ENCODE data around the gene IFT80.
"Not testable (repeated sequence)": the region's sequence is repeated elsewhere in the genome, so short reads cannot be mapped to it uniquely, and the experiment has no call there.

IFT80 gene

DNA sequence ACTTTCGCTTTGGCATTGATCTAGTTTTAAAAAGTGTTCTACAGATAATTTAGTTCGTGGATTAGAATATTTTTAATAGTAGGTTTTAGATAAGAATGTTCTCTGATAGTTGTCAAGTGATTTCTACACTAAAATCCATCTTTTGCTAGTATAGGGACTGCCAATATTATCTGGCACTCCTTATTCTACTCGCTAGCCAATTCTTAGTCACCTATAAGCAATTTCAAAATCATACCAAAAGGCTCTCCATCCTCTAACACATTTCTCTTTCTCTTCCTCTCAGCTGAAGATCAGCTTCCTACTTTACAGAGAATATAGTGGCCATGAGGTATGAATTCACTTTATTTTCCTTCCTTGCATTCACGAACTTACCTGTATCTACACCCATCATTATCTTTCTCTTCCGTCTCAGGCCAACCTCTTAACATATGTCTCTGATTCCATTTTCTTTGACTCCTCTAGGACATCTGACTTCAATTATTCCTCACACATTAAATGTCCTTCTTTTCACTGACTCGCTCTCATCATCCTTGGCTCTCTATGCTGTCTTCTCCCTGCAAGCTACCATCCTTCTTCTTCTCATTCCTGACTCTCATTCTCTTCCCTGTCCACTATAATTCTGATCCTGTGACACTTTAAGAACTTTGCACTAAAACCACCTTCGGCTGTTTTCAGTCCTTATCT, 138.3 kb downstream of the IFT80 start:
- no peak for DNase-seq

DNA sequence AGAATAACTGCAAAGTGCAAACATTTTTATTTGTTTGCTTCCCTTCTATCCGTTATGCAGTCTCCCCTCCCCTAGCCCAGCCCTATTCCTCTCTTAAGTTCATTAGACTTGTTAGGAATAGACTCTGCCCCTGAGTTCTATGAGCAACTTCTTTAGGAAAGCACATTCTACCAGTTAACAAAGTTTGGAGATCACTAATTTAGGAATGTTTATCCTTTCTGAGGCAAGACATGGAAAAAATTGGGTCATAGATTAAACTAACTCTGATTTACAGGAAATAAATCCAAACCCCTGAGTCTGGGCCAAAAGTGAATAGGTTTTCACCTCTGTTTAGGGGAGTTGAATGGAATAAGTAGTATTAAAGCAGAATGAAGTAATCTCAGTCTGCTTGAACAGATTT, 139.4 kb downstream of the IFT80 start:
- DNase-seq = no peak

DNA sequence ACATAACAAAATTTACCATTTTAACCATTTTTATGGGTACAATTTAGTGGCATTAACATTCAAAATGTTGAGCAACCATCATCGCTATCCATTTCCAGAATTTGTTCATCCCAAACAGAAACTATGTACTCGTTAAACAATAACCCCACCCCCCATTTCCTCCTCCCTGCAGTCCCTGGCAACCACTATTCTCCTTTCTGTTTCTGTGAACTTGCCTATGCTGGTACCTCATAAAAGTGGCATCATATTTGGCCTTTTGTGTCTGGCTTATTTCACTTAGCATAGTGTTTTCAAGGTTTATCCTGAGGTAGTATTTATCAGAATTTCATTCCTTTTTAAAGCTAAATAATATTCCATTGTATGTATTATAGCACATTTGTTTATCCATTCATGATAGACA, 141.4 kb downstream of the IFT80 start:
- DNase-seq = no peak

DNA sequence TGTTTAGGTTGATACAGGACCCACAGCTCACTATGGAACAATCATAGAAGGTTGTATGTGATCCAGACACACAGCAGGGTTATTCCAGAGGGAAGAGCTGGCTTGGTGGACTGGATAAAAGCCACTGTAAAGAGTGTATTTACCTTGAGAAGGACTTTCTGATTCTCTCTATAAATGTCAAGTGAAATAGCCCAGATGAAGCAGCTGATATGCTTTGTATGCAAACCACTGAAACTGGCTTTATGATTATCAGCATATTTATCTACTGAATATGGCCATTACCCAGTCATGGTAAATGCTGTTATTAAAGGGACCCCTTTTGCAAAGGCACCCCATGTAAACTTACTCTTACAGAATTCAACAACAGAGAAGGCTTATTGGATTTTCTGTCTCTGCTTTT, 145.7 kb downstream of the IFT80 start:
- no peak for DNase-seq

DNA sequence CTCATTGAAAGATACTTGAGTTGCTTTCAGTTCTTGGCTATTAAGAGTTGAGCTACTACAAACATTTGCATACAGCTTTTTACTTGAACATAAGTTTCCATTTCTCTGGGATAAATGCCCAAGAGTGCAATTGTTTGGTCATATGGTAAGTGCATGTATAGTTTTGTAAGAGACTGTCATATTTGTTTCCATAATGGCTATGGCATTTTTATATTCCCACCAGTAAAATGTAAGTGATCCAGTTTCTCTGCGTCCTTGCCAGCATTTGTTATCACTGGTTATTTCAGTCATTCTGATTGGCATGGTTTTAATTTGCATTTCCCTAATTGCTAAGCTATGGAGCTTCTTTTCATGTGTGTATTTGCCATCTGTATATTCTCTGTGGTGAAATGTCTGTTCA, 151.3 kb downstream of the IFT80 start:
- DNase-seq = no peak

DNA sequence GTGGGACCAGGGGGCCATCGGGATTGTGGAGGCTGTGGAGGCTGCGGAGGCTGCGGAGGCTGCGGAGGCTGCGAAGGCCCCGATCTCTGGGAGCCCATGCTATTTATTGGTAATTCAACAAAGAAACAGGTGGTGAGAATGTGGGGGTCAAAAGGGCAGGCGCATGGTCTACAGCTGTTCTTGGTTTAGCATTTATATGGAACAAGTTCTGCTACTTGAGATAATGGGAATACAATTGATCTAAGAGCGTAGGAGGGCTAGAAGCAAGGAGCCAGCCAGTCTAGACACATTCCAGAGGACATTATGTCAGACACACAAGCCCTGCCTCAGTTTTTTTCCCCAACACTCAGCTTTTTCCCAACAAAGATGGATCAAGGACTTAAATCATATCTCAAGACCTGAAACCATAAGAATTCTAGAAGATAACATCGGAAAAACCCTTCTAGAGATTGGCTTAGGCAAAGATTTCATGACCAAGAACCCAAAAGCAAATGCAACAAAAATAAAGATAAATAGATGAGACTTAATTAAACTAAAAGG, 153.7 kb downstream of the IFT80 start:
- DNase-seq = no peak

DNA sequence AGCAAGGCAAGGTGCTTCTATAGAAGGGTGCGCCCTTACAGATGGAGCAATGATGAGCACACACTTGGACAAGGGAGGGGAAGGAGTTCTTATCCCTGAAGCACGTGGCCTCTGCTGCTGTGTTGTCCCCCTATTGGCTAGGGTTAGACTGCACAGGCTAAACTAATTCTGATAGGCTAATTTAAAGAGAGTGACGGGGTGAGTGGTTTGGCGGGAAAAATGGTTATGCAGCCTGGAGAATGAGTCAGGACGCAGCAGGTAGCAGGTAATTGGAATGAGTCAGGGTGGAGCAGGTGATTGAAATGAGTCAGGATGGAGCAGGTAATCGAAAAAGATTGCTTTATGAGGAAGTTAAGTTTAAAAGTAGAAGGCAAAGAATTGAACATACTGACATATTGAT, 158.3 kb downstream of the IFT80 start:
- not testable (repeated sequence) for DNase-seq

DNA sequence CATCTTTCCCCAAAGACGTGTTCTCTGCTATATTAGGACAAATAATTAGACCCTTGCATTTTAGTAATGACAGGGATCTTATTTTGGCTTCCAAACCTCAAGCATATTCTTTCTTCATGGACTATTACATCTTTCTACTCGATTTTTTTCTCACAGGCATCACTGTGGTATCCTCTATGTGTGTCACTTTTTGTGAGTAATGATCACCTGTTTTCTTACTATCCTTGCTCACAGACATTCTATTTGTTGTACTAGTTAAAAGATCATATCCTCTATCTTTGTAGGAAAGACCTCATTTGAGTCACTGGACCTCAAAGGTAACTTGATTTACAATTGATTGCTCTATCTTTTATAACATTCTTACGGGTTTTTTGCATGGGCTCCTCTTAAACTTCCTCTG, 167.0 kb downstream of the IFT80 start:
- DNase-seq = no peak

DNA sequence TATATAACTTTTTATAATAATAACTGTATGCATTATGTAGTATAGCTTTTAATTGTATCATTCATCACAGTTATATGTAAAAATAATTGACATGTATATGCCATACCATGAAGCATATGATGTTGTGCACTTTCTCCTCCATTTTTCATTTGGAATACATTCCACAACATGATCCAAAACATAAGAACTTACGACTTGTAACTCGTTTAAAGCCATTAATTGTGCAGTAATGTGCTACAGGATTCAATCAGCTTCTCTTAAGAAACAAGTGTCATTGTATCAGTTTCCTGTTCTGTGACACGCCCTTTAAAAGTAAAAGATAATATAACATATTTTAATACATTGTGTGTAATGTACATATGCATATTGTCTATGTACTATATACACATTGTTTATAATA, 171.6 kb downstream of the IFT80 start:
- DNase-seq = no peak

DNA sequence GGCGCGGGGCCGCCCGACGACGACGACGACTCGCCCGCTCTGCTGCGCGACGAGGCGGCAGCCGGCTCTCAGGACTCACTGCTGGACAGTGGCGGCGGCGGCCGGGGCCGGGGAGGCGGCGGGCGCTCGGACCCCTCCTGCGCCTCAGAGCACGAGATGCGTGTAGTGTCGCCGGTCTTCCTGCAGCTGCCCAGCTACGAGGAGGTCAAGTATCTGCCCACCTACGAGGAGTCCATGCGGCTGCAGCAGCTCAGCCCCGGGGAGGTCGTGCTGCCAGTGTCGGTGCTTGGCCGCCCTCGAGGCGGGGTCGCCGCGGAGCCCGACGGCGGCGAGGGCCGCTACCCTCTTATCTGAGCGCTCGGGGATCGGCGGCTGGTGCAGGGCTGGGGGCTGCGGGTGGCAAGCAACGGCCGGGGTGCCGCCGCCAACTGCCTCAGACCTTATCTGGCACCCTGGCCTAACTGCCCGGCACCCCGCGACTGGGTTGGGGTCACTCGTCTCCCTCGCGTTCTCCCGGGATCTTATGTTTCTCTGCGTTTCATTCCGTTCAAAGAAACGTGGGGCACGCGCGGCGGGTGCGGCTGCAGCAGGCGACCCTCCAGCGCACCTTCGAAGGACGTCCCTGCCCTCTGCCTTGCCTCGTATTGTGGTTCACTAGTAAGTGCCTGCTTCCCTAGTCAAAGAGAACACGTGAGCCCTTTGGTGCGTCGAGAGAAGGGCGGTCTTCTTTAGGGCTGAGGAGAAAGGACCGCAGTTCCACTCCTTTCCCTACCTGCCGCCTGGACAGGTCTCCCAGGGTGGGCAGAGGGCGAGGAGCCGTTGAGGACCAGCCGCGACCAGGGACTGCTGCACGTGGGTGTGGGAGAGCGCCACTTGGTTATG, 172.8 kb downstream of the IFT80 start:
- DNase-seq = no peak

DNA sequence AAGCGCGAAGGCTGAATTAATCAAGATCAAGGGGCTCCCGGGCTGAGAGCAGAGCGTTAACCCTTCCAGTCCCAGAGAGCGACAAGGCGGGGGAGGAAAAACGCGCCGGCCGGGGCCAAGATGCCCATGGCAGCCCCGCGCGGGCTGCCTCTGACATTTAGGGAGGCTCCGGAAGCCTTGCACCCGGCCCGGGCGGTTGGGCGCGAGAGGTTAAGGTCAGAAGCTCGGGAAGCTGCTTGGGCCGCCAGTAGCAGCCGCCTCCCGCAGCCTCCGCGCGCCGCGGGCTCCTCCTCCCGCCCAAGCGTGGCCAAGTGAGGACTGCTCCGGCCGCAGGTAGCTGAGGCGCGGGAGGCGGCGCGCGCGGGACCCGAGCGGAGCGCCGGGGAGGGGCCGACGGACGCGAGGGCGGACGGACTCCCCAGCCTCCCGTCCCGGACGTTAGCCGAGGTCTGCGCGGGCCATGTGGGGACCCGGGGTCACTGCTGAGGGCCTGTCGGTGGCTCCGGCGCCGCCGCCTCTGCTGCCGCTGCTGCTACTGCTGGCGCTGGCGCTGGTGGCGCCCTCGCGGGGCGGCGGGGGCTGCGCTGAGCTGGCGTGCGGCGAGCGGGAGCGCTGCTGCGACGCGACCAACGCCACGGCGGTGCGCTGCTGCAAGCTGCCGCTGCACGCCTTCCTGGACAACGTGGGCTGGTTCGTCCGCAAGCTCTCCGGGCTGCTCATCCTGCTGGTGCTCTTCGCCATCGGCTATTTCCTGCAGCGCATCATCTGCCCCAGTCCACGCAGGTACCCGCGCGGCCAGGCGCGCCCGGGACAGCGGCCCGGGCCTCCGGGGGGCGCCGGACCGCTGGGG, 173.6 kb downstream of the IFT80 start, which contains the start of gene C3orf80:
TSS of gene C3orf80 (plus strand) at position 247 of the 850 bp plus-strand sequence. CDS start at position 461, 214 bp downstream.
- DNase-seq = peak; percentile 28 to 53

DNA sequence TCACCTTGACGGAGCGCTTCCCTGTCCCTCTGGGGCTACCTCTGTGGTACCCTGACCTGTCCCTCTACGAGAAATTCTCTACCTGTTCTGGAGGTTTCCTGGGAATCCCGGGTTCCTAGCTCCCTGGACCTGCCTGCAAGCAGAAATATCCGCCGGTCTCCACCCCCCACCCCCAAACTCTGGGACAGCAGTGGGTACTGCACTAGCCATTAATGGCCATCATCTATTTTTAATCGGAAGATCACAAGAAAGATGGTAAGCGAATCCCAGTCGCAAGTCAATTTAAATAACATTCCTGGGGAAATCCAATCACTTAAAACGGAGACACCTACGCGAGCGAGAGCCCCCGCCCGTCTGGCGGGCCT, 174.2 kb downstream of the IFT80 start:
- DNase-seq = no peak

DNA sequence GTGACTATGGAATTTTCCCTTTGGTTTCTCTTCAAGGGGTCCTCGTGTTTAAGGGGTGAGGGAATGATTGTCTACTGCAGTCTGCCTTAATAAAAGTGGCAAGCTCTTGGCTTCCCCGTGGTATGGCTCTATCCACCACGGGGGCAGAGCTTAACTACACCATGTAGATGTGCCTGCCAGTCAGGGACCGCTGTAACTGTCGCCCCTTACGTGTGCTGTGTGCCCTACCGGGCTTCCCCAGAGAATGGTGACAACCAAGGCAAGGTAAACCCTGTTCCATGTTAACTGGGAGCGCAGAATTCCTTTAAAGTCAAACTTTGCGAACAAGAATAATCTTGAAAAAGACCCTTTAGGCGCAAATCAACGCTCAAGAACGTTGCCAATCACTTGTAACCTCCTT, 174.8 kb downstream of the IFT80 start:
- no peak for DNase-seq

DNA sequence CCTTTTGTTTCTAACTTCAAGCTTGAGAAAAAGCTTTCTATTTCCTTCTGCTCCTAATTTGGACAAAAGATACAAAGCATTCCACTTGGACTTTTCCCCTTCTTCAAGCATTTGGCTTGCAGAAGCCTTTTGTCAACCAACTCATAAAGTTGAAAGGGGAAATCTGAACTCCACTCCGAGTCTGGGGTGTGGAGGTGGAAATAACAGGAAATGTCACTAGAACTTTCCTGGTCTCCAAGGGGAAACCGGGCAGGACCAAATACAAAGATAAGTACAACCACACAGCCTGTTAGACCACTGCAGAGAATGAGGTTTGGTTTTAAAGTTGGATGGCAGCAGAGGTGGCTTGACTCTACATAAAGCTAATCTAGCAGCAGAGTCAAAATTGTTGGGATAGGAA, 178.0 kb downstream of the IFT80 start:
- no peak for DNase-seq

DNA sequence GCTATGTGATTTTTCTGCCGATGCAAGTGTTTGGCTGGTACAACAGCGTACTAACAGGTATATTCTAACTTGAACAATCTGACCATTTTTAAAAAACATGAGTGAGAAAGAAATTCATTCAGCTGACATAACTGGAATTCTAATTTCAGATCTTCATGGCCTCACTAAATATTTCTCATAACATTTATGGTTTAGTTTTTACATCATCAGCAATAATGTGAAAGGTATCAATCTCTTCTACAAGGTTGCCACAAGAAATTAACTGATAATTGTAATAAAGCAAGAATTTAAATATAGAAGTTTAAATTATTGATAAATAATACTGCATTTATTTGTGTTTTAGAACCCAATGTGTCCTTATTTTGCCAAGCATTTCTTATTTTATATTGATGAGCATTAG, 179.0 kb downstream of the IFT80 start:
- DNase-seq = no peak

DNA sequence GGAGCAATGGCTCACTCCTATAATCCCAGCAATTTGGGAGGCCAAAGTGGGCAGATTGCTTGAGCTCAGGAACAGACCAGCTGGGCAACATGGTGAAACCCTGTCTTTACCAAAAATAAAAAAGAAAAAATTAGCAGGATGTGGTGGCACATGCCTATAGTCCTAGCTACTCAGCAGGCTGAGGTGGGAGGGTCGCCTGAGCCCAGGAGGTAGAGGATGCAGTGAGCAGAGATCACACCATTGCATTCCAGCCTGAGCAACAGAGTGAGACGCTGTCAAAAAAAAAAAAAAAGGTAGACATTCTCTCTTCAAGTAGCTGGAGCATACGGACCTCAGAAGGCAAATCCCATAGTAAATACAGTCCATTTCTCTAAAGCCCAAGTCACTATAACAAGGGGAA, 180.9 kb downstream of the IFT80 start:
- no peak for DNase-seq

DNA sequence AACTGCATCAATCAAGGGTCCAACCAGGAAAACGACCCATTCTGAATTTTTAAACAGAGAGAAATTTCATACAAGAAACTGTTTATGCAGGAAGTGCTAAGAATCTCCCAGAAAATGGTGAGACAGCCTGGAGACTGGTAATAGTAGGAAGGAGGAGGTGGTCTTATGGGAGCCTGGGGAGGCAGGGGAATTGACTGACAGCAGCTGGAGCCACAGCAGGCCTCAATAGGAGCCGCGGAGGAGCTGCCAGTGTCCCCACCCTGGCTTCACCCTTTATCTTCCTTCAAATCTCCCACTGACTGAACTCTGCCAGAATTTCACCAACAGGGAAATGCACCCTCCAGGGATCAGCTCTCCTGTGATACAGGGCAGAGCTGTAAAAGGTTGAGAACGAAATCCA, 181.3 kb downstream of the IFT80 start:
- DNase-seq = no peak

DNA sequence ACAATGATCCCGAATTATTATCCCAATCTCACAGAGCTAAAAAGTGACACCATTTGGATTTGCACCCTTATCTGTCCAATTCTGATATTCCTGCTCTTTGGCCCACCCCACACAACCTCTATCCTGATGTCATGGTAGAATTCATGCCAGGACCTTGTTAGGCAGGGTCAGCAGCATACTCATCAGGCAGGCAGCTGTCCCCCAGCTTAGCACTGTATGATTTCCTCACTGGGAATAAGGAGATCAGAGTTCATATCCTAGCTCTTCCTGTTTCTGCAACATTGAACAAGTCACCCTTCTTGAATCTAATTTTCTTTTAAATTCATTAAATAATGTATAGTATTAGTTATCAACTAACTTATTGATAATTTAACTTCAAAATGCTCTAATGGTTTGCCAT, 185.8 kb downstream of the IFT80 start:
- peak in 1 of 2 donors; percentile 27 for DNase-seq

DNA sequence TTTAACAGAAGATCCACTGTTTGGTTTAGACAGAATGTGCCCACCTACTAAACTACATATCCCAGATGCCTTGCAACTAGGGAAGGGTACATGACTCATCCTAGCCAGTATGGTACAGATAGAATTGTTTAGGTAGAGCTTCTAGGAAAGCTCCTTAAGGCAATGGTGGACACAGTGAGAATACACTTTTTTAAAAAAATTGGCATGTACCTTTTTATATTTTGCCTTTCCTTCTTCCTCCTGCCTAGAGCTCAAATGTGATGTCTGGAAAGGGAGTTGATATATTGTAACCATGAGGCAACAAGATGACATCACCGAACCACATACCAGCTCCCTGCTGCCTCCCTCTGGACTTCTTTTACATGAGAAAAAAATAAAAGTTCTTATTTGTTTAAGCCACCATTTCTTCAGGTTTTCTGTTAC, 188.2 kb downstream of the IFT80 start:
- peak; percentile 72 to 73 for DNase-seq

DNA sequence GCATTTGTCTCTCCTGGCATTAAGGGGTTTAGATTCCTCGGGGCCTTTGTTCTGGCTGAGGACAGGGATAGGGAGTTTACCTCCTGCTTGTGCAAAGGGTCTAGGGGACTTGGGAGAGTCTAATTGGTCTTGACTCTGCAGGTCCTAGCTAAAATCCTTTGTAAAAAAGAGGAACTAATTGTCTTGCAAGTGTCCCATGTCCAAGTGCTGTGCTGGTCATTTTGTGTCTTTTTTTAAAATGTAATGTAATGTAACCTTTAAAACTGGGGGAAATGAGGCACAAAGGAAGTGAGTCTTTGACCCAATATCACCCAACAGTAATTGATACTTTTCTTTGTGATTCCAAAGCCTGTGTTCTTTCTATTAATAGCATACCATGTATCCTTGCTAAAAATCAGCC, 188.7 kb downstream of the IFT80 start:
- DNase-seq = peak; percentile 42 to 46
